Activated CD8-positive, alpha-beta T cell treated with anti-CD3 and anti-CD28 coated beads for 36 hours (primary cell): ENCODE data around the gene WLS. TPM values are rescaled to one million over a fixed set of nuclear protein-coding genes. Genes with fewer than 3 reads are reported as not detected.
A peak's percentile ranks its signal among the peaks of the same experiment; 100 is the strongest.

Source experiments
- ATAC-seq: fragments of 200-7000 bp; cut with Tn5 transposase; one replicate; pipeline ENCODE4 v1.10.0; 2021; ENCODE audit warnings: mild to moderate bottlenecking, moderate library complexity
- CTCF ChIA-PET: fragments of 350-600 bp; sonication (Branson Sonifier 250); formaldehyde crosslinking; loops from one replicate; lab custom pipeline; 2021; ENCODE audit warnings: antibody characterized with exemption; lab: Charles Lee
- POLR2A ChIA-PET: fragments of 350-600 bp; sonication (Branson Sonifier 250); formaldehyde crosslinking; loops from one replicate; lab custom pipeline; 2021; ENCODE audit warnings: antibody characterized with exemption; lab: Charles Lee
- DNase-seq: peaks from one replicate; pipeline ENCODE4 v3.0.0-alpha.2; 2020
- H3K27ac Mint-ChIP-seq: one replicate; pipeline ENCODE4 v1.8.0; 2021; ENCODE audit warnings: mild to moderate bottlenecking, mixed read lengths
- H3K27me3 Mint-ChIP-seq: one replicate; pipeline ENCODE4 v1.8.0; 2021; ENCODE audit warnings: mixed read lengths
- H3K36me3 Mint-ChIP-seq: one replicate; pipeline ENCODE4 v1.8.0; 2021; ENCODE audit warnings: low read depth, mixed read lengths
- H3K4me1 Mint-ChIP-seq: one replicate; pipeline ENCODE4 v1.8.0; 2021; ENCODE audit warnings: low read depth, mixed read lengths
- H3K4me3 Mint-ChIP-seq: one replicate; pipeline ENCODE4 v1.8.0; 2021; ENCODE audit warnings: mild to moderate bottlenecking, moderate library complexity, mixed read lengths
- H3K9me3 Mint-ChIP-seq: one replicate; pipeline ENCODE4 v1.8.0; 2021; ENCODE audit warnings: mixed read lengths
- intact Hi-C: fragments of 100-400 bp; cut with micrococcal nuclease; formaldehyde crosslinking; loops from one replicate; pipeline ENCODE4 v1.10.0; 2022
- total RNA-seq, 2 experiments: library from RNA; stranded (reverse); gene quantifications; one replicate each; pipeline ENCODE4 v1.2.3, GENCODE V29; 2021
- TF ChIP-seq, protein P1 (sequence below): fragments of 200-600 bp; IDR thresholded peaks from one replicate; pipeline ENCODE4 v1.8.0; 2022; ENCODE audit warnings: antibody characterized with exemption, mild to moderate bottlenecking

Gene WLS
- not detected for total RNA-seq

DNA sequence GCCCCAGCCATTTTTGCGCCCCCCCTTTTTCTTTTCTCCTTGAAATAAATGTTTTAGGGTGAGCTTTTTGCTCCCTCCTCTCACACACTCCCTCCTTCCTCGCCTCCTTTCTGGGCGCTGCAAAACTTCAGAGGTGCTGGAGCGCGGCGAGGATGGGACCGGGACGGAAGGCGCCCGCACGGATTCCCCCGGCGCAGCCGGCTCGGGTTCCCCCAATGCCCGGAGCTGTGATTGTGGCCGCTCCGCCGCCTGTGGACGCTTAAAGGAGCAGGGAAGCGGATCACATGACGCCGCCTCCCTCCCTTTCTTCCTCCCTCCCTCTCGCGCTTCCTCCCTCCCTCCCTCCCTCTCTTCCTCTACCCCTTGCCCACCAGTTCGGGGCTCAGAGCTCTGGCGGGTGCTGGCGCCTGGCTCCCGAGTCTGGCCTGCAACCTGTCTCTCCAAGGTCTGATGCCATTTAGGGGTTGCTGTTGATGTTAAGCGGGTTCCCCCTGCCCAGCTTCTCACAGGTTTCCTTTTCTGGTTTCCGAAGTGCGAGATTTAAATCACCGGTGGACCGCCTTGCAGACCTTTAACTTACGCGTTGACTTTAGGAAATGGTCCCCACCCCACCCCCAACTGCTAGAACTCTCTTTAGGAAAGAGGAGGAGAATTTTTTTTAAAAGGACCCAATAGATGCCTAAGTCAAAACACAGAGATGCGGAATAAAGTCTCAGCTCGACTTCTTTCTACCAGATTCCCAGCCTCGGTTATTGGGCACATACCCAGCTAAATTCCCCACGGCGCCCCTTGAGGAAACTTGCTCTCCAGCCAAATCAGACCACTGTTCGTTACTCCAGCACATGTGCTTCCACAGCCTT, at the start of gene WLS:
Gene WLS, minus strand, starts transcription at position 235 of the 860 bp plus-strand sequence. Its CDS starts 224 bp downstream, at position 11.
- Mint-ChIP-seq H3K36me3 (no peaks in the 10 kb centered on the region), H3K27me3 (peaks cover 58% of the 10 kb centered on the region), H3K9me3 (peaks cover 3% of the 10 kb centered on the region), H3K27ac (no peak within 1 kb of the TSS), H3K4me1 (peaks cover 11% of the 10 kb centered on the region), H3K4me3 (peak within 1 kb of the TSS; percentile 6)
- TF ChIP-seq, protein P1, sequence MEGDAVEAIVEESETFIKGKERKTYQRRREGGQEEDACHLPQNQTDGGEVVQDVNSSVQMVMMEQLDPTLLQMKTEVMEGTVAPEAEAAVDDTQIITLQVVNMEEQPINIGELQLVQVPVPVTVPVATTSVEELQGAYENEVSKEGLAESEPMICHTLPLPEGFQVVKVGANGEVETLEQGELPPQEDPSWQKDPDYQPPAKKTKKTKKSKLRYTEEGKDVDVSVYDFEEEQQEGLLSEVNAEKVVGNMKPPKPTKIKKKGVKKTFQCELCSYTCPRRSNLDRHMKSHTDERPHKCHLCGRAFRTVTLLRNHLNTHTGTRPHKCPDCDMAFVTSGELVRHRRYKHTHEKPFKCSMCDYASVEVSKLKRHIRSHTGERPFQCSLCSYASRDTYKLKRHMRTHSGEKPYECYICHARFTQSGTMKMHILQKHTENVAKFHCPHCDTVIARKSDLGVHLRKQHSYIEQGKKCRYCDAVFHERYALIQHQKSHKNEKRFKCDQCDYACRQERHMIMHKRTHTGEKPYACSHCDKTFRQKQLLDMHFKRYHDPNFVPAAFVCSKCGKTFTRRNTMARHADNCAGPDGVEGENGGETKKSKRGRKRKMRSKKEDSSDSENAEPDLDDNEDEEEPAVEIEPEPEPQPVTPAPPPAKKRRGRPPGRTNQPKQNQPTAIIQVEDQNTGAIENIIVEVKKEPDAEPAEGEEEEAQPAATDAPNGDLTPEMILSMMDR, result no peak
- CTCF ChIA-PET, result no interaction called here
- intact Hi-C loops, result no loop called here
- POLR2A ChIA-PET, result interaction anchor here (0.6 kb wide), 1 partner anchor 658 kb away, joined by 5 read pairs; no protein-coding TSS in a partner anchor
- no peak for ATAC-seq
- DNase-seq, result no peak

DNA sequence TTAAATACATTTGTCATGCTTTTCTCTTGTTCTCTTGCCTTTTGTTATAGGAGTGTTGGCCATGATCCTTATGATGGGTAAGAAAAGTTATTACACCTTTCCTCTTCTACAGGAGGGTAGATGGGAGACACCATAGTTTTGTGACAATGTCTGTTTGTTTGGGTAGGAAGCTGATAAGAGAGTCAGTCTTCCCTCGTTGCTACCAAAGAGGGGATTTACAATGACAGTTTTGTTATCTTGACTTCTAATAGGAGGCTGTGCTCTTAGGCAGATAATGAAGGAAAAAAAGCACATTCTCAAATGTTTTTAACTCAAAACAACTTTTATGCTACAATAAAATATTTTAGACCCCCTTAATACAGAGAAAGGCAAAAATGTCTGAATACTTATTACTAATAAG, 48.0 kb upstream of the WLS start:
- ChIA-PET POLR2A (no interaction called here), CTCF (no interaction called here)
- Mint-ChIP-seq H3K36me3 (no peaks in the 10 kb centered on the region), H3K27ac (no peak overlapping the region), H3K27me3 (no peaks in the 10 kb centered on the region), H3K4me3 (no peak overlapping the region), H3K9me3 (no peaks in the 10 kb centered on the region), H3K4me1 (no peaks in the 10 kb centered on the region)
- no peak for ATAC-seq
- no peak for DNase-seq
- TF ChIP-seq, protein P1, result no peak
- intact Hi-C loops, result no loop called here

DNA sequence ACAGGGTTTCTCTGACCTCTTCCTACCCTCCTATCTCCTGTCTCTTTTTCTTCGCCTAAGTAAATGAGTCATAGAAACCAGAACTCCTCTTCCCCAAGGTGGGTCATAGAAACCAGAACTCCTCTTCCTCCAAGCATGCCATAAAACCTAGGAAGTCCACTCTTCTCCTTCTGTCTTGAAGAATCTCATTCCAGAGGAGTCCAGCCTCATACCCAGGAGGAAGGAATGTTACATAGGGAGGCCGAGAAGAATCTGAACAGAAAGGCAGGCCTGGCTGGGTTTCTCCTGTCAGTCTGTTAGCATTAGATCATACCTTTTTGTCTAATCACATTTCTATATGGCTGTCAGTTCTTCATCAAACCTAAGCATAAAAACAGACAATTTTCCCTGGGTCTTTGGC, 47.5 kb upstream of the WLS start:
- no peaks in the 10 kb centered on the region for H3K27me3 Mint-ChIP-seq
- ATAC-seq, result no peak

DNA sequence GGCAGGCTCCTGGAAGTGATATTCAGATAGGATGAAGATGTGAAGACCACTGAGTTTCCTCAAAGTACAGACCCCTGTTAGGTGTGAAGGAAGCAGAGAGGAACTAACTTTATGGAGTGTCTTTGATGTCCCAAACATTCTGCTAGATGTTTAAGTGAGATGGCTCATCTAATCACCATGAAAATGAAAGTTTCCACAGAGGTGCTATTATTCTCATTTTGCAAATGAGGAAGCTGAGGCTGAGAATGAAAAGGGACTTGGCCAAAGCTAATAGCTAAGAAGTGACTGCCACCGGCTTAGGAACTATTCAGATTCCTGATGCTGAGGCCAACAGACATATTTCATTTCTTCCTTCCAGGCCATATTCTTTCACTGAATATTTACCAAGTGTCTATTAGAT, 45.9 kb upstream of the WLS start:
- Mint-ChIP-seq H3K27me3 (no peaks in the 10 kb centered on the region), H3K36me3 (no peaks in the 10 kb centered on the region), H3K9me3 (no peaks in the 10 kb centered on the region), H3K4me1 (no peaks in the 10 kb centered on the region), H3K4me3 (no peak overlapping the region), H3K27ac (no peak overlapping the region)
- ChIA-PET POLR2A (no interaction called here), CTCF (no interaction called here)
- TF ChIP-seq, protein P1, result no peak
- intact Hi-C loops, result no loop called here
- no peak for DNase-seq
- no peak for ATAC-seq

More for the DNA sequence above, 47.5 kb upstream of the WLS start:
- CTCF ChIA-PET, result no interaction called here
- no peak for DNase-seq
- intact Hi-C loops, result no loop called here
- Mint-ChIP-seq H3K9me3 (no peaks in the 10 kb centered on the region), H3K36me3 (no peaks in the 10 kb centered on the region), H3K4me1 (no peaks in the 10 kb centered on the region), H3K4me3 (no peak overlapping the region), H3K27ac (no peak overlapping the region)
- POLR2A ChIA-PET, result no interaction called here
- TF ChIP-seq, protein P1, result no peak

DNA sequence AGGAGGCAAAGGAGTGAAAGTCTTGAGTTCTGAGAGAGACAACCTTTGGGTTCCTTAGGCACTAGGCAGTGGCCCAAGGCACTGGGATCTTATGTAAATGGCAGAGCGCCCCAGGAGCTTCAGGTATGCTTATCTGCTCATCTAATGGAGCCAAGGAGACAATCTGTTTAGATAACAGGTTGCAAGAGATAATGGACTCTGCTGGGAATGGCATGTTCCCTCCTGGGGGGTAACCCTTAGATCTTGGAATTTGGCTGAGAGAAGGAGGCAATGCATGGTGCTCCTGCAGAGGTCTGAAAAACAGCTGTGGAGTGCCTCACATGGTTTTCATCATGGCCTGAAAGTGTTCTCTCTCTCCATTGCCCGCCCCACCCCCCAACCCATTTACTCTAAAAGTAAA, 44.1 kb upstream of the WLS start:
- ATAC-seq (no peak), DNase-seq (no peak)
- ChIA-PET CTCF (no interaction called here), POLR2A (no interaction called here)
- intact Hi-C loops, result no loop called here
- TF ChIP-seq, protein P1, result no peak
- Mint-ChIP-seq H3K4me3 (no peak overlapping the region), H3K27ac (no peak overlapping the region), H3K27me3 (no peaks in the 10 kb centered on the region), H3K36me3 (no peaks in the 10 kb centered on the region), H3K9me3 (no peaks in the 10 kb centered on the region), H3K4me1 (no peaks in the 10 kb centered on the region)
